SHP77 (cell line): ENCODE measurements around the gene RIN3.

Source experiments
- DNase-seq, 2 experiments: peaks; one replicate each; lab custom pipeline; 2025; lab: John Stamatoyannopoulos, UW

RIN3 gene

DNA sequence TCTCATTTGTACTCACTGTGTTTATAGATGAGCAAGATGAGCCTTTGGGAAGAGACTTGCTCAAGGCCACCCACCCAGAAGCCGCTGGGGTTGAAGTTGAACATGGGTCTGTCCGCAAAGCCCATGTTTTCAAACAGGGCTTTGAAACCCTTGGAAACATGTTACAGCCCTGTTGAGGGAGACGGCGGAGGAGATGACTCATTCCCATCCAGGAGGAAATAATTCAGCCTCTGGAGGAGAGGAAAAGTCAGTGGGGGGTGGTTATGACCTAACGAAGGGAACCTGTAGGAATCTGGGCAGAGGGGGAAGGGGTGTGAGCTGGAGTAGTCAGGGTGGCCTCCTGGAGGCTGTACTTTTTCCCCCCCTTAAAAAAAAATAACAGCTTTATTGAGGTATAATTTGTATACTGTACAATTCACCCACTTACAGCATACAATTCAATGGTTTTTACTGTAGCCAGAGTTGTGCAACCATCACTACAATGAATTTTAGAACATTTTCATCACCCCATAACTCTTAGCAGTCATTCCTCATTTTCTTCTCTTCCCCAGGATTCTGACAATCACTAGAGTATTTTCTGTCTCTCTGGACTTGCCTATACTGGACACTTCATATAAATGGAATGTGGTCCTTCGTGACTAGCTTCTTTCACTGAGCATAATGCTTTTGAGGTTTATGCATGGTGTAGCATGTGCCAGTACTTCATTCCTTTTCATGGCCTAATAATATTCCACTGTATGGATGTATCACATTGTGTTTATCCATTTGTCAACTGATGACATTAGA lies 1.9 kb upstream of the RIN3 start:
- DNase-seq = no peak

DNA sequence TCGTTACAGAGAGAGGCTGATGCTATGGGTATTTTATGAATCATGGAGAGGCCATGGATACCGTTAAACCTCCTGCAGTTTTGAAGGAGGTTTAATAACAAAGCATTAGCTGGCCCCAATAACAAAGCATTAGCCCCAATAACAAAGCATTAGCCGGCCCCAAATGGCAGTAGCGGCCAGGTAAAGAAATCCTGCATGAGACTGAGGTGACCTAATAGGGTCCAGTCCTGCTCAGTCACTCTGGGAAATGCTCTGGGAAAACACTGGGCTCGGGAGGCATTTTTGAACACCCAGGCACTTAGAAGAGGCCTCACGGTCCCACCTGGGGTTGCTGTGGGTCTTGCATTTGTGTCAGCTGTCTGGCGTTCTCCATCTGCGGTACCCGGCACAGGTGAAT lies 776 bp upstream of the RIN3 start:
- DNase-seq = no peak

DNA sequence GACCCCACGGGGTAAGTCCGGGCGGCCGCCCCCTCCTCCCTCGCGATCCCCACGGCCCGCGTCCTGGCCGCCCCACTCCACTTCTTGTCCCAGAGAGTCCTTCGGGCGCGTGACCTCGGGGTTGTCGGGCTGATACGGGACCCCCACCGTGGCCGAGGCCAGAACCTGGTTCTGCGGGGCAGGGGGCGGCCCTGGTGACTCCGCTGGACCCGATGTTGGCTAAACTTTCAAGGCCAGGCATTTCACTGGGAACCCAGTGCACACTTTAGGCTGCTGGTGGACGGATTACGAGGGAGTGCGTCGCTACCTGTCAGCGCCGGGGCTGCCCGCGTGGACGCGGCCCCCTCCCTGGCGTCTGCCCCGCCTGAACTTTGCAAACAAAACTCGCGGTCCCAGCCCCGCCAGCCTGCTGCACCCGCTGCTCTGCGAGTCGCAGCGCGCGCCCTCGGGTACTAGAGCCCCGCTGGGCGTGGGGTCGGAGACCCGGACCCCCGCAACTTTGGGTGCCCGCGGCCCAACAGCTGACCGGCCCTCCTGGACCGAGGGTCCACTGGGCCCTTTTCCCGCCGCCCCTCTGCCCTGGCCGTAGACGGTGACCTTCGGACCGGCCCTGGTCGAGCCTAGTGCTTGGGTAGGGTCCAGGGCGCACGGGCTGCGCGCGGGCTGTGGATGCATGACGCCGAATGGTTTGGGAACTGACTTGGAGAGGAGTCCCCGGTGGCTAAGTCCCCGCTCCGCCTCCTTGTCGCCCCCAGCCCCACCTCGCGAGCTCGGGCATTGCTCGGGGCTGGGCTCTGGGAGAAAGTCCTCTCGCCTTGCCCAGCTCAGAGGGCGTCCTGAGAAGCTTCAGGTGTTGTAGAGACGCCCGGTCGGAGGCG lies 624 bp downstream of the RIN3 start:
- DNase-seq = no peak

DNA sequence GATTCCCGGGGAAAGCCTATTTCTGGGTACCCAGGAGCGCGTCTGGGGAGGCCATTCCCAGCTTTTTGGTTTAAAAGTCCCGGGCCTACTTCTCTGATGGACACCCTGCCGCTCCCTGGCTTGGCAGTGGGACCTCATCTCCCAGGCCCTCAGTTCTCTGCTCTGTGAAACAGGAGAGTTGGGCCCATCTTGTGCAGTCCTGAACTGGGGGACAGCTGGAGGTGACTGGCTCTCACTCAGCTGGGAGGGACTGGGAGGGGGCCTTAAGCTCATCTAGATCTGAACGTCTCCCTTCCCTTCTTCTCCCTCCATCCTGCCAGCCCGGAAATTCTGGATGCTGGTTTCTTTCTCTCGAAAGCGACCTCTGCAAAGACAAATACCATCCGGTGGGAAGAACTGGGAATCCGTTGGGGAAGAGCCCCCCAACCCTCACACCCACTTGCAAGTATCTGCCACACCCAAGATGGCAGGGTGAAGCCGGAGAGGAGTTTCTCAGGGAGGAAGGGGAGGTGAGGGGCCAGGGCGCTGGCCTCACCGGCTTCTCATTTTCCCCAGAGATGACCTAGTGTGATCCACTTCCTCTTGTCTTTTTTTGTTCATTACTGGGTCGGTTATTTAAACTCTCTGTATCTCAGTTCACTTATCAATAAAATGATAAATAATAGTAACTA lies 1.4 kb downstream of the RIN3 start:
- DNase-seq = no peak

DNA sequence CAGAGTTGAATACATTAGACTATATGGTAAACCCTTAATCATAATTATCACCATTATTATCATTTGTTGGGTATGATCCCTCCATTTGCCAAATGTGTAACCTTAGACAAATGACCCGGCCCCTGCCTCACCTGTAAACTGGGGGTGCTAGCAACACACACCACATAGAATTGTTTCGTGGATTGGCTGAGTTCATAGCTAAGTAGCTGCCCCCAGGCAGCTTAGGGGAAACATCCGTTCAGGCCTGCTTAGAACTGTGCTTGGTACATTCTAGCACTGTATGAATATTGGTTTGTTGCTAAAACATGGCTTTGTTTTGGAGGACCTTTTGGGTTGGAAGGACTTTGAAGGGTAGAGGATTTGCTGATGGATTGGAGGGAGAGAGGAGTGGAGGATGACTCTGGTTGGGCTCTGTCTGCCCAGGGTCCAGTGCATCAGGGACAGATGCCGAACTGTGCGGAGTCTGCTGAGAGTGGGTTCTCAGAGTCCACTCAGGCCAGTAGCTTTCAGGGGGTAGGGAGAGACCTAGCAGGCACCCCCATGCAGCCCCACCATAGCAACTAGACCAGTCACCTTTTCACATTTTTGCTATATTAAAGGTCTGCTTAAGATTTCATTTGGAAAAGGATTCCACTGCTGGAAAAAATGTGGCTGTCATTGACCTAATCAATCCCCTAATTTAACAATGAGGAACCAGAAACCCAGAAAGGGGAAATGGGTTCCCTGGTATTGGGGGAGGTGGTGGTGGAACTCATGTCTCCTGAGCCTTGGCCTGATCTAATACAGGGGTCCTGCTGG lies 2.2 kb downstream of the RIN3 start:
- no peak for DNase-seq

DNA sequence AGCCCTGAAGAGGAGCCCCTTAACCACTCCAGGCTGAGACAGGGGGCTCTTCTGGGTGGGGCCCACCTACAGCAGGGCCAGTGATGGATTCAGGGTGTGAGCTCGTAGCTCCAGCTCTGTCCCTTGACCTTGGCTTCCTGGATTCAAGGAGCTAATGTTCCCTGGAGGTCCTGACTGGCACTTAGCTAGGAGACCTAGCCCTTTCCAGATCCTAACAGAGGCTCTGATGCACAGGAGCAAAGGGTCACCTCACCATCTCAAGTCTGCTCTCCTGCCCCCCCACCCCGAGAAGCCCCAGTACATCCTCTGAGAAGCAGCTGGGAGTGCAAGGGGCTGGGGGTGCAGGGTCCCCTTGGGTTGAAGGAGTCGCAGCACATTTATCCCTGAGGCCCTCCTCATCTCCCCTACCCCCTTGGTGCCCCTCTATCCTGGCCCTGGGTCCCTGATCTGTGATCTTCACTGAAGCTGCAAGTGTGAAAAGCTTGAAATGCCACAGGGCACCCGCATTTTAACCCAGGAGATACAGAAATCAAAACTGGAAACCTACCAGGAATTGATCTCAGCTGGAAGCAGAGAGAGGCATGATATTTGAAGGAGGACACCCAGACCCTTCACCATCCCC lies 2.9 kb downstream of the RIN3 start:
- DNase-seq = no peak

DNA sequence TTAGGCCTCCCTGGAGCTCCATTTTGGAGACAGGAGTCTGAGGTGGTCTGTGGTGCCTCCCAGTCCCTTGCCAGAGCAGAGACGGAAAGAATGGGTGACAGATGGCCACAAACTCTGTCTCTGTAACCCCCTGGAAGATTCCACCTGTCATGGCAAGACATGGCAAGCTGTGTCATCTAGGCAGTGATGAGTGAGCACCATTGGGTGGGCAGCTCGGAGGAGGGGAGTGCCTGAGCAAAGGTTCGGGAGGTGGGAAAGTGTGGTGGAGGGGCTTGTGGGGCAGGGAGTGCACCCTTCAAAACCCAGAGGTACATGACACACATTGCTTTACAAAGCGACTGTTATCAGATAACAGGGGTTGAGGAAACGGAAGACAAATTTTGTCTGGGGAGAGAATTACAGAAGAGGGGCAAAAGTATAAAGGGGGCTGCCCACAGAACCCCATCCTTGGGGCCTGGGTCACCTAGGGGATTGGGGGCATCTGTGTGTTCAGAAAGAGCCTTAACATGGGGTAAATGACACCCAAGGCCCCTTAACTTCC lies 3.5 kb downstream of the RIN3 start:
- DNase-seq = no peak

DNA sequence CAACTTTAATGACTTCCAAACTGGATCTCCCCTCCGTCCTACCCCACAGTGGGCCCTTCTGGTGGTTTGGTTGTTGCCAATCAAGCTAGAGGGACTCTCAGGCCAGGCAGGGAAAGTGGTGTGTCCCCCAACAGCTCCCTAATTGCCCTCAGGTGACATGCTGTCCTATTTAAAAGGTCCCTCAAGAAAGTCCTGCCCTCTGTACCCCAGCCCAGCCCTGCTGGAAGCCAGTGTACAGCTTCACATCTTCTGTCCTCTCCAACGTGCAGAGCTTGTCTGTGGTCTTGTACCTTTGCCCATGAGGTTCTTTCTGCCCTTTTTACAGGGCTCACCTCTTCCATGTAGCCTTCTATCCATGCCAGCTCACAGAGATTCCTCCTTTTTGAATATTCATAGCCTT lies 4.2 kb downstream of the RIN3 start:
- no peak for DNase-seq

DNA sequence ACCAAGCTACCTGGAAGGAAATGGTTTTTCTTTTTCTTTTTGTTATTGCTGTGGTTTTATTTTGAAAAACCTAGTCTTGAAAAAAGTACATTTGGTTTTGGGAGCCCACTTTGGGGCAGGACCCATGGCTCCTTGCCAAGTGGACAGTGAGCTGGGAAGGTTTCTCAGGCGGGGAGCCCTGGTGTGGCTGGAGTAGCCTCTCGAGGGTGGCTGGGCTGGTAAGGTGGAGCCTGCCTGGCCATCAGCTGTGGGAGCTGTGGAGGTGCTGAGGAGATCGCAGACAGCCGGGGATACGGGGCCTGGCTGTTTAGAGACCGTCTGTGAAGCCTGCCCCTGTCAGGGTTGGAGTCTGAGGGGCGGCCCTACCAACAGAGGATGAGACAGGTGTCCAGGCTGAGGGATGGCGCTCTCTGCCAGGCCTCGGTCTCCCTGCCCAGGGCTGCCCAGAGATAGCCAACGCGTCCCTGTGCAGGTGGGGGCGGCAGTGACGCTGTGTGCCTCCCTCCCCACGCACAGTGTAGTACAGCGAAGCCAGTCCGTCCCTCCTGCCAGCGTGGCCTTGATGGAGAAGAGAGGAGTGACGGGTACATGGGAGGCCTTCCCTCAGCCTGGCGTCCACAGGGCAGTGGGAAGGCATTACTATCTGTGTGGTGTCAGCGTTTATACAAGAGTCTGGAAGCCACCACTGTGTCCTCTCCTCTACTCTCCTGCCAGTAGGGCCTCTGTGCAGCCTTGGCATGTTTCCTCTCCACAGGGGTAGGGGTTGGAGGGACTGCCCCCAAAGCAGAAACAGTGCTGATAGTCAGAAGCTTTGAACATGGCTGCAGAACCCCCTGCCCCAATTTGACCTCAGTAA lies 5.9 kb downstream of the RIN3 start:
- DNase-seq = no peak

DNA sequence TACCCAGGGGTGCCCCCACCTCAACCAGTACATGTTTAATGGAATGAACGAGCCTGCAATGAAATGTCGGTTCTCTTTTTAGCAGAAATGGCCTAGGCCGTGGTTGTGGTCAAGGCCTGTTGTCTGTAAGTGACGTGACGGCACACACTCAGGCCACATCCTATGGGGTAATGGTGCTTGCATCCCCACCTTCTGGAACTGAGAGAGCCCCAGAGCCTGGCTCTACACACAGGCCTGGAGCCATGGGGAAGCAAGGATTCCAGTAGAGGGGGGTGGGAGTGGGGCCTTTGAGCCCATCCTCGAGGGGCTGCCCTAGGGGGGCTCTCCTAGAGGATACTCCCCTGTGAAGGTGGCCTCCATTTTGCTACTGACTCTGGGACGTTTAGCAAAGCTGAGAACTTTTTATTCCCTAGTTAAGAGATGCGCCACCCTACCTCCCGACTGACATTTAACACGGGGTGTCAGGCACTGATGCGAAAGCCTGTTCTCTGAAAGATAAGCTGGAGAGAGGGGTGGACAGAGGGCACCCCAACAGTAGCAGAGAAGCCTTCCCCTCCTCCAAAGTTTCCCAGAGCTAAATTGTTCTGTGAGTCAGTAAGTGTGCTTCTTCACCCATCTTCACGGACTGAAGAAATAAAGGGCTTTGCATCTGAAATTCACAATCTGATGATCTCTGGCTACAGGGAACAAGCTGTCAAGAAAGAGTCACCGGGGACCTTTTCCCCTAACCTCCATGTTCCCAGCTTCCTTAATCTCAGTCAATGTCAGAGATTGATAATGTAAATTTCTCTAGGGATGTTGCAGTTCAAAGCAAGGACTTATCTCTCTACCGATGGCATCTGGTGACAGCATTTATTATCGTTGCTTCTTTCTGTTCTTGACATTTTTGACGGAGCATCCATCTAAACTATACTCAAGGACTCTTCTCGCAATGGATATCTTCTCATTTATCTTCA lies 6.8 kb downstream of the RIN3 start:
- no peak for DNase-seq

DNA sequence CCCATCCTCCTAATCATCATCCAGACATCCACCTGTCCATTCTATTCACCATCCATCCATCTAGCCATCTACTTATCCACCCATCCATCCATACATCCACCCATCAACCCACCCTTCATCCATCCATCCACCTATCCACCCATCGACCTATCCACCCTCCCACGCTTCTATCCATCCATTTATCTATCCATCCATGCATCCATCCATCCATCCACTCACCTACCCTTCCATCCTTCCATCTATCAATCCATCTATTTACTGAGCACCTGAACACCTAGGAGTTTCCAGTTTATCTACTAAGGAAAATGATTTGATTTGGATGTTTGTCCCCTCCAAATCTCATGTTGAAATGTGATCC lies 7.5 kb downstream of the RIN3 start:
- DNase-seq = no peak

DNA sequence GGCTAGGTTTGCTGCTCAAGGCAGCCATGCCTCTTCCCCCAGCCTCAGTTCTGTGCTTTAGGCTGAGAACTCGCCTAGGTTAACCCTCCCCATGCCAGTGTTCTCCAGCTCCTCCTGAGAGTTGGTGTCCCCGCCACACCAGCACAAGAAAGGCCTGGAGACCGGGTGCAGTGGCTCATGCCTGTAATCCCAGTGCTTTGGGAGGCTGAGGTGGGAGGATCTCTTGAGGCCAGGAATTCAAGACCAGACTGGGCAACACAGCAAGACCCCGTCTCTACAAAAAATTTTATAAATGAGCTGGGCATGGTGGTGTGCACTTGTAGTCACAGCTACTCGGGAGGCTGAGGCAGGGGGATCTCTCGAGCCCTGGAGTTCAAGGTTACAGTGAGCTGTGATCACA lies 10.2 kb downstream of the RIN3 start:
- no peak for DNase-seq

DNA sequence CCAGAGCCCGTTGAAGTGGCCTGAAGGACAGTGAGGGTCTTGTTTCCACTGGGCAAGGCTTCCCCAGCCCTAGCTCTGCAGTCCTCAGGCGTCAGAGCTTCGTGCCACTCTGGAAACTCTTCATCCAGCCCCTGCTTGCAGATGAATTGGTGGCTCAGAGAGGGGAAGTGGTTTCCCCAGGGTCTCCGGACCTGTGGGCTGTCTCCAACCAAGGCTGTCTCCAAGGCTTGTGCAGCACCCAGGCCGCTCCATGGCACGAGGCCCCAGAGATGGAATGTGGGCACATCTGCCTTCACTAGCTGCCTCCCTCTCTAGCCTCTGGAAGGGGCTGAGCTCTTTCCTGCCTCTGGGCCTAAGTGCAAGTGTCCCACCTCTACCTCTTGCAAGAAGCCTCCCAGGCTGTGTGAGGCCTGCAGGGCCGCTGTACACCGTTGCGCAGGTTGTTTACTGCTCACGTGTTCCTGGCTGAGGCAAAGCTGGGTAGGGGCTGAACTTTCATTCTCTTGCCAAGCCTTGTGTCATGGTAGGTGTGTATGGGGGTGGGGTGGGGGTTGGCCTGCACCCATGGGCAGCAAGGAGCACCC lies 11.1 kb downstream of the RIN3 start:
- DNase-seq = no peak

DNA sequence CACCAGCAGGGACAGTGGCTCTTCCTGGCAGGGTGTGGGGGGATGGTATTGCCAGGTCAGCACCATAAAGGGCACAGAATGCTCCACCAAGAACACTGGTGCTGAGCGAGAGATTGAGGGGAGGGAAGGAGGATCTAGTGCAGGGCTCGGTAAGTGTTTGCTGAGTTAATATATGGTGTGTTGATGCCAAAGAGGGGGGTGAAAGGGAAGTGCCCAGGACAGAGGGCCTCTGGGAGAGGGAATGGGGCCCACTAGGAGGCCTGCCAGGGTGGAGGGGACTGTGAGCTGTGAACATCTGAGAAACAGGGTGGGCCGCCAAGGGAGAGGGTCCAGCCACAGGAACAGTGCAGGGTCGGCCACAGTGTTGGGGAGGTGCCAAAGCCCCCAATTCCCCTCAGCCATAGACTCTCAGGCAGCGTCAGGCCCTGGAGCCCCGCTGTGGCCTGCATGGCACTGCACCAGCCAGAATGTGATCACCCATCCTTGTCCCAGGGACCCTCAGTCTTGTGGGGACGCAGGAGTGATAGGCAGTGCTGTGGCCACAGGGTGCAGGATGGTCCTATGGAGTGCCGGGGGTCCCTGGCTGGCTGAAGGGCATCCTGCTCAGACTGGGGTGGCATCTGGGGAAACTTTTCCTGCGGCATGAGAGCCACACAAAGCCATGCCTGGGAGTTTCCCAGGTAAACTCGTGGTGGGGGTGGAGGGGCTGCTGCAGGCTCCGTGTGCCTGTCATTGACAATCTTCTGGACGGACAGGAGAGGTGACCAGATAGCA lies 11.9 kb downstream of the RIN3 start:
- no peak for DNase-seq

DNA sequence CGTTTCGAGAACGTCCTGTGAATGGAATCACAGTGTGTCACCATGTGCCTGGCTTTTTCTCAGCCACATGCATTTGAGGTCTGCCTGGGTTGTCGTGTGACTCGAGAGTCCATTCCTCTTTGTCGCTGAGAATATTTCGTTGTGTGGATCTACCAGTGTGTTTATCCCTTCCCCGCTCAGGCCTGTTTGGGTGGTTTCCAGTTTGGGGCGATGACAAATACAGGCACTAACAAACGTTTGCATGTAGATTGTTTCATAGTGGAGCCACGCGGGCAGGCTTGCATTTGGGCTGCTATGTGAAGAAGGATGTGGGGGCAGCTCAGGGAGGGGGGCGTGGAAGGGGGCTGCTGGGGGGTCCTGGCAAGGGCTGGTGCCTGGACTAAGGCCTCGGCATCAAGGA lies 14.1 kb downstream of the RIN3 start:
- no peak for DNase-seq

DNA sequence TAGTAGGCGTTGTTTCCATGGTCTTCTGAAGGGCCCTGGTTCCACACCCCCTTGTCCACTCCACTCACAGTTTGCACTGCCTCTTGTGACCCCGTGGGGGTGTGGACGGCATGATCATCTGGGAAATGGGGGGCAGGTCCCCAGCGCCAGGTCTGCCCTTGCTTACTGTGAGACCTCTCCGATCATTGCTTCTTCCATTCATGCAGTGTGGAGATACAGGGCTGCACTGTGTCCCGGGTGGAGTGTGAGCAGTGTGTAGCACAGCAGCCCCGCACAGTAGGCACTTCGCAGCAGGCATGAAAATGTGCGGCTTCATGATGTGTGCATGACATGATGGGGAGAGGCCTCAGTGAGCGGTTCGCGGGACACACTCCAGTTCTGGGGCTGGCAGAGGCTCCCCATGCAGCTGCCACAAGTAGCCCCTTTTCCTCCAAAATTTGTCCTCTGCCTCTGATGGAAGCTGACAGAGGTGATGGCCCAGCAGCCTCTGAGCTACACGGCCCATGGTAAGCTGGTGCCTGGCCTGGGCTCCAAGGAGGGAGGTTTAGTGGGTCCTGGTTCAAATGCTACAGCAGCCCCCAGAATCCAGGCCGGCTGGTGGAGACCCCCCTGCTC lies 15.0 kb downstream of the RIN3 start:
- no peak for DNase-seq

DNA sequence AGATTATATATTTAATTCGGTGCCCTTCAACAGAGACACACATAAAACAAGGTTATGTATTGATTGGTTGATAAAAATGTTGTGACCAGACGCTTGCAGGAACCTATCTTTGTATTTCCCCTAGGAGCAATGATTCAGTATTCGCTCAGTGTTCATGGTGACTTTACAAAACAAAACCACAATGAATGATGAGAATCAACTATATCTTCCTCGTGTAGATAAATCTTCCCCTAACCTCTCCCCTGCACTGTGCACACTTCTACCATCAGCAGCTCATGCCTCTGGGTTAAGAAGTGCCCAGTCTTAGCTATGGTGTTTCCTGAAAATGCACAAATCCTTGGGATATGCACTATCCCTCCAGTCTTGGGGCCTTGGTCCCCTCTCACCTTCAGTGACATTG lies 16.3 kb downstream of the RIN3 start:
- DNase-seq = no peak
